ENCODE results near the gene MAP7D1. TPM values are rescaled to one million over a fixed set of nuclear protein-coding genes. Genes with fewer than 3 reads are reported as not detected.
A peak's percentile ranks its signal among the peaks of the same experiment; 100 is the strongest.

Gene MAP7D1
- total and polyA plus RNA-seq, 10 of the 15 experiments (the other 5 are each of a cell fraction or from before 2014, with no cell fraction given) = 4.4 to 97.6 (median 24.2) TPM

GRCh38 chr1:36144413-36144812 is 11.5 kb upstream of the MAP7D1 start:
- ChIA-PET CTCF (interaction anchor here (0.8 to 3.0 kb wide), 5 partner anchors 10 to 141 kb away, joined by 4 to 19 read pairs (median 5); no protein-coding TSS in a partner anchor), POLR2A (interaction anchor here (0.5 to 1.3 kb wide), 4 partner anchors 23 to 257 kb away, joined by 4 to 7 read pairs (median 4); partner anchors contain the start of gene THRAP3), RAD21 (ENCODE audit: unreplicated experiment) (interaction anchor here (0.8 to 0.9 kb wide), 2 partner anchors 43 to 44 kb away, joined by 3 to 4 read pairs; no protein-coding TSS in a partner anchor), SMC1A (ENCODE audit: uncharacterized antibody, unreplicated experiment) (interaction anchor here (0.8 to 2.1 kb wide), 5 partner anchors 9 to 224 kb away, joined by 3 to 6 read pairs (median 3); partner anchors contain the start of gene THRAP3)
- 58% methylated on average over 2 of the region's 2 CpGs for WGBS (ENCODE audit: insufficient coverage, insufficient replicate concordance, low lambda C conversion rate, missing lambda C conversion rate)
- Histone ChIP-seq H3K4me1 (ENCODE audit: control insufficient read depth, insufficient read depth, low read length) (peaks cover 18% of the 10 kb centered on the region), H3K9me3 (replicated peaks; ENCODE audit: control insufficient read depth, insufficient read depth, low read length) (no peaks in the 10 kb centered on the region), H3K27ac (ENCODE audit: control insufficient read depth, insufficient read depth) (no peak overlapping the region), H3K9ac (ENCODE audit: control insufficient read depth, insufficient read depth, low read length) (no peak overlapping the region), H3K4me3 (no peak overlapping the region), H3K27me3 (replicated peaks in 1 of 2; ENCODE audit: control insufficient read depth in 2 of 2, insufficient read depth in 2 of 2, low read length in 1 of 2) (no peaks in the 10 kb centered on the region), H3K36me3 (ENCODE audit: control insufficient read depth in 2 of 2, insufficient read depth in 2 of 2, low read length in 1 of 2) (peaks cover 0 to 8% of the 10 kb centered on the region in 2 experiments; a peak in 1 of 4 replicates), H3K79me2 (ENCODE audit: control insufficient read depth, insufficient read depth, low read length) (peaks cover 38% of the 10 kb centered on the region), H3K4me2 (ENCODE audit: control insufficient read depth, insufficient read depth) (peak overlapping the region; percentile 34; the same call in 1 of the 2 replicates), H4K20me1 (ENCODE audit: control insufficient read depth, insufficient read depth) (no peaks in the 10 kb centered on the region), H2AFZ (ENCODE audit: control insufficient read depth, low read depth, low read length) (no peak overlapping the region)
- DNase-seq (ENCODE audit: low read depth, low spot score) (no peak), ATAC-seq (no peak), FAIRE-seq (no peak)
- in situ Hi-C loops (cut with MboI) (loop anchor here (5.0 kb wide), 1 partner anchor 52 kb away; no protein-coding TSS in a partner anchor), intact Hi-C loops (cut with micrococcal nuclease; ENCODE audit: unreplicated experiment) (no loop called here)
- no TSS peak for BruUV-seq (replicated peaks)
- TF ChIP-seq IKZF2 (IDR thresholded peaks at IDR 0.05) = no peak
- TF ChIP-seq SREBF1 (IDR thresholded peaks at IDR 0.05; ENCODE audit: low read length) = no peak
- TF ChIP-seq USF2 (IDR thresholded peaks at IDR 0.05; ENCODE audit: borderline replicate concordance, low read depth, low read length) = no peak
- no peak for TF ChIP-seq RAD21 (IDR thresholded peaks at IDR 0.05; ENCODE audit: insufficient read depth, low read depth, low read length)
- no peak for TF ChIP-seq KDM1A (IDR thresholded peaks at IDR 0.05; ENCODE audit: borderline replicate concordance)
- TF ChIP-seq WRNIP1 (IDR thresholded peaks at IDR 0.05; ENCODE audit: borderline replicate concordance, low read depth, low read length) = no peak
- no peak for TF ChIP-seq HDGF (IDR thresholded peaks at IDR 0.05)
- TF ChIP-seq PRDM15 (CRISPR knock-in tag; IDR thresholded peaks at IDR 0.05) = no peak
- TF ChIP-seq, protein P1, sequence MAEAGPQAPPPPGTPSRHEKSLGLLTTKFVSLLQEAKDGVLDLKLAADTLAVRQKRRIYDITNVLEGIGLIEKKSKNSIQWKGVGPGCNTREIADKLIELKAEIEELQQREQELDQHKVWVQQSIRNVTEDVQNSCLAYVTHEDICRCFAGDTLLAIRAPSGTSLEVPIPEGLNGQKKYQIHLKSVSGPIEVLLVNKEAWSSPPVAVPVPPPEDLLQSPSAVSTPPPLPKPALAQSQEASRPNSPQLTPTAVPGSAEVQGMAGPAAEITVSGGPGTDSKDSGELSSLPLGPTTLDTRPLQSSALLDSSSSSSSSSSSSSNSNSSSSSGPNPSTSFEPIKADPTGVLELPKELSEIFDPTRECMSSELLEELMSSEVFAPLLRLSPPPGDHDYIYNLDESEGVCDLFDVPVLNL (IDR thresholded peaks at IDR 0.05; ENCODE audit: low read depth, low read length) = no peak
- no peak for TF ChIP-seq ATF3 (IDR thresholded peaks at IDR 0.05; ENCODE audit: borderline replicate concordance, extremely low read depth, low read depth, low read length)
- no peak for TF ChIP-seq MTA2 (IDR thresholded peaks at IDR 0.05; ENCODE audit: low read depth)
- TF ChIP-seq SMAD5 (IDR thresholded peaks at IDR 0.05; ENCODE audit: low read depth) = no peak
- TF ChIP-seq E2F8 (IDR thresholded peaks at IDR 0.05; ENCODE audit: low read depth, partially characterized antibody) = no peak
- TF ChIP-seq RB1 (IDR thresholded peaks at IDR 0.05; ENCODE audit: borderline replicate concordance) = no peak
- no peak for TF ChIP-seq MYC (IDR thresholded peaks at IDR 0.05; ENCODE audit: insufficient read depth, insufficient read length, insufficient replicate concordance, low read length, severe bottlenecking)
